PC-9 (cell line): ENCODE data around the gene YIPF1. TPM values are rescaled to one million over a fixed set of nuclear protein-coding genes. Genes with fewer than 3 reads are reported as not detected.

Source experiments
- BruUV-seq: library from RNA; stranded (reverse); fragments of 400-500 nt; replicated peaks from 2 replicates; lab custom pipeline; 2021; lab: Mats Ljungman, UMichigan
- CTCF ChIA-PET: fragments of 300-600 bp; sonication (Branson Sonifier 250); formaldehyde crosslinking; loops from one replicate; lab custom pipeline; 2022; ENCODE audit warnings: antibody characterized with exemption; lab: Charles Lee
- POLR2A ChIA-PET: fragments of 300-600 bp; sonication (Branson Sonifier 250); formaldehyde crosslinking; loops from one replicate; lab custom pipeline; 2022; ENCODE audit warnings: antibody characterized with exemption; ENCODE audit not compliant: unreplicated experiment; lab: Charles Lee
- DNase-seq, 2 experiments: peaks; one replicate each; pipeline versions ENCODE4 v3.0.0 to v3.0.0-alpha.2; 2015 to 2022; ENCODE audit warnings: mixed read lengths in 1 of 2
- H2AFZ ChIP-seq: fragments of 200-600 bp; sonication (generic); 2 replicates; pipeline ENCODE4 v1.8.1; 2017; ENCODE audit warnings: antibody characterized with exemption
- H3F3A ChIP-seq: fragments of 200-600 bp; sonication (generic); 2 replicates; pipeline ENCODE4 v1.8.1; 2017; ENCODE audit warnings: antibody characterized with exemption, mild to moderate bottlenecking, low read depth; ENCODE audit not compliant: insufficient read depth
- H3K27ac ChIP-seq: fragments of 200-600 bp; sonication (generic); 2 replicates; pipeline ENCODE4 v1.6.1; 2016; ENCODE audit warnings: mixed run types
- H3K27me3 ChIP-seq: fragments of 200-600 bp; sonication (generic); 2 replicates; pipeline ENCODE4 v1.6.1; 2016; ENCODE audit warnings: low read depth, mixed run types; ENCODE audit not compliant: insufficient read depth
- H3K36me3 ChIP-seq: fragments of 200-600 bp; sonication (generic); 2 replicates; pipeline ENCODE4 v1.6.1; 2016; ENCODE audit warnings: low read depth, mixed run types
- H3K4me1 ChIP-seq: fragments of 200-600 bp; sonication (generic); replicated peaks from 2 replicates; pipeline ENCODE4 v1.6.1; 2016; ENCODE audit warnings: mixed run types; ENCODE audit not compliant: insufficient read depth
- H3K4me2 ChIP-seq: fragments of 200-600 bp; sonication (generic); 2 replicates; pipeline ENCODE4 v1.6.1; 2017; ENCODE audit warnings: mixed run types
- H3K4me3 ChIP-seq: fragments of 200-600 bp; sonication (generic); 2 replicates; pipeline ENCODE4 v1.6.1; 2016; ENCODE audit warnings: mixed run types
- H3K79me2 ChIP-seq: fragments of 200-600 bp; sonication (generic); 2 replicates; pipeline ENCODE4 v1.6.1; 2017; ENCODE audit warnings: low read depth, mixed run types
- H3K9me2 ChIP-seq: fragments of 200-600 bp; sonication (generic); 2 replicates; pipeline ENCODE4 v1.8.1; 2017; ENCODE audit warnings: mild to moderate bottlenecking; ENCODE audit not compliant: insufficient read depth
- H3K9me3 ChIP-seq: fragments of 200-600 bp; sonication (generic); 2 replicates; pipeline ENCODE4 v1.8.1; 2016; ENCODE audit warnings: low read depth; ENCODE audit not compliant: insufficient read depth
- H4K20me1 ChIP-seq: fragments of 200-600 bp; sonication (generic); 2 replicates; pipeline ENCODE4 v1.8.1; 2017; ENCODE audit not compliant: insufficient read depth
- EZH2 ChIP-seq: fragments of 200-600 bp; sonication (generic); IDR thresholded peaks from 2 replicates; pipeline ENCODE4 v1.8.0; 2017; ENCODE audit warnings: antibody characterized with exemption, low read depth
- intact Hi-C: fragments of 100-400 bp; cut with micrococcal nuclease; formaldehyde crosslinking; loops from one replicate; pipeline ENCODE4 v1.10.0; 2022; ENCODE audit not compliant: unreplicated experiment
- total RNA-seq: library from RNA; stranded (reverse); gene quantifications from 2 replicates; pipeline ENCODE4 v1.2.3, GENCODE V29; 2021
- TF ChIP-seq, protein P1 (sequence below): fragments of 200-600 bp; sonication (generic); conservative IDR thresholded peaks from 2 replicates; pipeline ENCODE4 v1.6.1; 2017; ENCODE audit warnings: mixed run types, antibody characterized with exemption, mild to moderate bottlenecking, moderate library complexity

YIPF1 gene
- total RNA-seq, 1 experiment from 2014 or later, result 23.3 TPM

- Histone ChIP-seq H3K4me3 (no peak overlapping the region), H3F3A (no peaks in the 10 kb centered on the region; the same call in 1 of the 2 replicates), H3K4me2 (no peak overlapping the region), H3K4me1 (peaks cover 2% of the 10 kb centered on the region; the same call in 1 of the 2 replicates), H3K79me2 (peaks cover 4% of the 10 kb centered on the region; the same call in 1 of the 2 replicates), H3K27ac (no peak overlapping the region), H3K27me3 (no peaks in the 10 kb centered on the region), H3K9me2 (no peaks in the 10 kb centered on the region), H4K20me1 (no peaks in the 10 kb centered on the region), H3K36me3 (peaks cover 42% of the 10 kb centered on the region), H2AFZ (no peak overlapping the region), H3K9me3 (peaks cover 26% of the 10 kb centered on the region)
- intact Hi-C loops, result no loop called here
- BruUV-seq, result no TSS peak
- no peak for DNase-seq
- CTCF ChIA-PET, result no interaction called here
- POLR2A ChIA-PET, result no interaction called here
- TF ChIP-seq, protein P1, sequence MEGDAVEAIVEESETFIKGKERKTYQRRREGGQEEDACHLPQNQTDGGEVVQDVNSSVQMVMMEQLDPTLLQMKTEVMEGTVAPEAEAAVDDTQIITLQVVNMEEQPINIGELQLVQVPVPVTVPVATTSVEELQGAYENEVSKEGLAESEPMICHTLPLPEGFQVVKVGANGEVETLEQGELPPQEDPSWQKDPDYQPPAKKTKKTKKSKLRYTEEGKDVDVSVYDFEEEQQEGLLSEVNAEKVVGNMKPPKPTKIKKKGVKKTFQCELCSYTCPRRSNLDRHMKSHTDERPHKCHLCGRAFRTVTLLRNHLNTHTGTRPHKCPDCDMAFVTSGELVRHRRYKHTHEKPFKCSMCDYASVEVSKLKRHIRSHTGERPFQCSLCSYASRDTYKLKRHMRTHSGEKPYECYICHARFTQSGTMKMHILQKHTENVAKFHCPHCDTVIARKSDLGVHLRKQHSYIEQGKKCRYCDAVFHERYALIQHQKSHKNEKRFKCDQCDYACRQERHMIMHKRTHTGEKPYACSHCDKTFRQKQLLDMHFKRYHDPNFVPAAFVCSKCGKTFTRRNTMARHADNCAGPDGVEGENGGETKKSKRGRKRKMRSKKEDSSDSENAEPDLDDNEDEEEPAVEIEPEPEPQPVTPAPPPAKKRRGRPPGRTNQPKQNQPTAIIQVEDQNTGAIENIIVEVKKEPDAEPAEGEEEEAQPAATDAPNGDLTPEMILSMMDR, result no peak
- no peak for TF ChIP-seq EZH2
These were observed 46.8 kb upstream of the YIPF1 start for GRCh38 chr1:53936430-53936829.

DNA sequence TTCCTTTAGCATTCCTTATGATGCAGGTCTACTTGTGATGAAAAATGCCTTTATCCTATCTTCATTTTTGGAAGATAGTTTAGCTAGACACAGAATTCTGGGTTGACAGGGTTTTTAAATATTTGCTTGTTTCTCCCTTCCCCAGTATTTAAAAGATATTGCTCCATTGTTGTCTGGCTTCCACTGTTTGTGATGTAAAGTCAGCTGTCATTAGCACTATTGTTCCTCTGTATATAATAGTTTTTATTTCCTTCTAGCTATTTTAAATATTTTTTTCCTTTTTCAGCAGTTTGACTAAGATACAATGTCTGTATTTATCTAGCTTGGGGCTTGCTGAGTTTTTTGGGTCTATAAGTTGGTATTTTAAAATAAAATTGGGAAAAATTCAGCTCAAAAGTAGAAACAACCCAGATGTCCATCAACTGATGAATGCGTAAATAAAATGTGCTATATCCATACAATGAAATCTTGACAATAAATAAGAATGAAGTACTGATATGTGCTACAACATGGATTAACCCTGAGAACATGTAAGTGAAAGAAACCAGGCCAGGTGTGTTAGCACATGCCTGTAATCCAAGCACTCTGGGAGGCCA is 44.7 kb upstream of the YIPF1 start:
- no peak overlapping the region for H3K4me3 ChIP-seq
- no peaks in the 10 kb centered on the region for H3K79me2 ChIP-seq
- no peak for DNase-seq
- intact Hi-C loops, result no loop called here
- no peaks in the 10 kb centered on the region for H3K27me3 ChIP-seq
- H3K36me3 ChIP-seq, result peaks cover 37% of the 10 kb centered on the region
- no peaks in the 10 kb centered on the region for H4K20me1 ChIP-seq
- ChIA-PET POLR2A (no interaction called here), CTCF (no interaction called here)
- no peak overlapping the region for H3K4me2 ChIP-seq
- no peaks in the 10 kb centered on the region for H3K4me1 ChIP-seq
- no peak overlapping the region for H2AFZ ChIP-seq
- H3F3A ChIP-seq, result peaks cover 3% of the 10 kb centered on the region; the same call in 1 of the 2 replicates
- H3K27ac ChIP-seq, result no peak overlapping the region
- TF ChIP-seq EZH2, result no peak
- TF ChIP-seq, protein P1, result no peak
- BruUV-seq, result no TSS peak
- H3K9me3 ChIP-seq, result peaks cover 26% of the 10 kb centered on the region
- no peaks in the 10 kb centered on the region for H3K9me2 ChIP-seq

- Histone ChIP-seq H3K27me3 (no peaks in the 10 kb centered on the region), H3K4me1 (no peaks in the 10 kb centered on the region), H3K9me2 (no peaks in the 10 kb centered on the region), H3K27ac (no peak overlapping the region), H3K79me2 (no peaks in the 10 kb centered on the region), H3K4me2 (no peak overlapping the region), H4K20me1 (no peaks in the 10 kb centered on the region), H3K9me3 (peaks cover 26% of the 10 kb centered on the region), H3F3A (0 out of 2 replicates have a peak, but pooled peaks cover 5% of the 10 kb centered on the region), H3K4me3 (no peak overlapping the region), H2AFZ (no peak overlapping the region), H3K36me3 (peaks cover 47% of the 10 kb centered on the region)
- intact Hi-C loops, result no loop called here
- DNase-seq, result no peak
- BruUV-seq, result no TSS peak
- ChIA-PET CTCF (no interaction called here), POLR2A (no interaction called here)
- no peak for TF ChIP-seq EZH2
- TF ChIP-seq, protein P1, result no peak
These were observed 41.9 kb upstream of the YIPF1 start for GRCh38 chr1:53931523-53931922.
